Measurements from ENCODE around the gene ANKRD27. TPM values are rescaled to one million over a fixed set of nuclear protein-coding genes. Genes with fewer than 3 reads are reported as not detected.
"Not testable (repeated sequence)": the region's sequence is repeated elsewhere in the genome, so short reads cannot be mapped to it uniquely, and the experiment has no call there.

Gene ANKRD27
- 29.4 and 44.8 TPM in 2 replicates for total RNA-seq (2014; rRNA removed; shearing (Covaris generic))

- peak; percentile 99 for DNase-seq (ENCODE audit: low spot score)
- in situ Hi-C loops (cut with HindIII; ENCODE audit: low sequenced_read_pairs), result no loop called here
Measured at GRCh38 chr19:32674931-32675719, at the start of gene ANKRD27. TSS of gene ANKRD27 (minus strand) at chr19:32675180. CDS start at chr19:32659015, 16,165 bp downstream.

GRCh38 chr19:32720936-32721250 lies 45.9 kb upstream of the ANKRD27 start:
- in situ Hi-C loops (cut with HindIII; ENCODE audit: low sequenced_read_pairs), result no loop called here
- DNase-seq (ENCODE audit: low spot score), result no peak

GRCh38 chr19:32720216-32720935 lies 45.4 kb upstream of the ANKRD27 start:
- DNase-seq (ENCODE audit: low spot score), result no peak
- in situ Hi-C loops (cut with HindIII; ENCODE audit: low sequenced_read_pairs), result no loop called here

GRCh38 chr19:32719611-32720059 lies 44.7 kb upstream of the ANKRD27 start, which contains the start of gene TDRD12:
TSS of gene TDRD12 (plus strand) at chr19:32719767. CDS start at chr19:32720073, 306 bp downstream.
- in situ Hi-C loops (cut with HindIII; ENCODE audit: low sequenced_read_pairs), result no loop called here
- DNase-seq (ENCODE audit: low spot score), result no peak

GRCh38 chr19:32718286-32718685 lies 43.3 kb upstream of the ANKRD27 start:
- in situ Hi-C loops (cut with HindIII; ENCODE audit: low sequenced_read_pairs), result no loop called here
- DNase-seq (ENCODE audit: low spot score), result no peak

- in situ Hi-C loops (cut with HindIII; ENCODE audit: low sequenced_read_pairs), result no loop called here
- peak; percentile 71 for DNase-seq (ENCODE audit: low spot score)
Measured at GRCh38 chr19:32717496-32717895, 42.5 kb upstream of the ANKRD27 start.

GRCh38 chr19:32716203-32716602 lies 41.2 kb upstream of the ANKRD27 start:
- DNase-seq (ENCODE audit: low spot score); in situ Hi-C loops (cut with HindIII; ENCODE audit: low sequenced_read_pairs): not testable (repeated sequence)

GRCh38 chr19:32711747-32712146 lies 36.8 kb upstream of the ANKRD27 start:
- in situ Hi-C loops (cut with HindIII; ENCODE audit: low sequenced_read_pairs), result no loop called here
- DNase-seq (ENCODE audit: low spot score), result no peak

GRCh38 chr19:32709032-32709431 lies 34.1 kb upstream of the ANKRD27 start:
- in situ Hi-C loops (cut with HindIII; ENCODE audit: low sequenced_read_pairs), result no loop called here
- DNase-seq (ENCODE audit: low spot score), result no peak

- in situ Hi-C loops (cut with HindIII; ENCODE audit: low sequenced_read_pairs), result no loop called here
- DNase-seq (ENCODE audit: low spot score), result no peak
Measured at GRCh38 chr19:32708457-32708856, 33.5 kb upstream of the ANKRD27 start.

GRCh38 chr19:32704006-32704405 lies 29.0 kb upstream of the ANKRD27 start:
- DNase-seq (ENCODE audit: low spot score); in situ Hi-C loops (cut with HindIII; ENCODE audit: low sequenced_read_pairs): not testable (repeated sequence)

- in situ Hi-C loops (cut with HindIII; ENCODE audit: low sequenced_read_pairs), result no loop called here
- no peak for DNase-seq (ENCODE audit: low spot score)
Measured at GRCh38 chr19:32702010-32702409, 27.0 kb upstream of the ANKRD27 start.

GRCh38 chr19:32700129-32700528 lies 25.1 kb upstream of the ANKRD27 start:
- in situ Hi-C loops (cut with HindIII; ENCODE audit: low sequenced_read_pairs); DNase-seq (ENCODE audit: low spot score): not testable (repeated sequence)

GRCh38 chr19:32696771-32697170 lies 21.8 kb upstream of the ANKRD27 start:
- in situ Hi-C loops (cut with HindIII; ENCODE audit: low sequenced_read_pairs); DNase-seq (ENCODE audit: low spot score): not testable (repeated sequence)

- in situ Hi-C loops (cut with HindIII; ENCODE audit: low sequenced_read_pairs); DNase-seq (ENCODE audit: low spot score): not testable (repeated sequence)
Measured at GRCh38 chr19:32695506-32695905, 20.5 kb upstream of the ANKRD27 start.

- in situ Hi-C loops (cut with HindIII; ENCODE audit: low sequenced_read_pairs), result not testable (repeated sequence)
Measured at GRCh38 chr19:32694851-32695250, 19.9 kb upstream of the ANKRD27 start.

GRCh38 chr19:32694316-32694715 lies 19.3 kb upstream of the ANKRD27 start:
- in situ Hi-C loops (cut with HindIII; ENCODE audit: low sequenced_read_pairs); DNase-seq (ENCODE audit: low spot score): not testable (repeated sequence)

More at GRCh38 chr19:32694851-32695250, 19.9 kb upstream of the ANKRD27 start:
- not testable (repeated sequence) for DNase-seq (ENCODE audit: low spot score)

- DNase-seq (ENCODE audit: low spot score); in situ Hi-C loops (cut with HindIII; ENCODE audit: low sequenced_read_pairs): not testable (repeated sequence)
Measured at GRCh38 chr19:32693151-32694108, 18.4 kb upstream of the ANKRD27 start.

GRCh38 chr19:32692727-32693061 lies 17.7 kb upstream of the ANKRD27 start:
- in situ Hi-C loops (cut with HindIII; ENCODE audit: low sequenced_read_pairs), result no loop called here
- no peak for DNase-seq (ENCODE audit: low spot score)

Data from G401 (cell line).